ENCODE data around the gene OBP2A.
"Not testable (repeated sequence)": the region's sequence is repeated elsewhere in the genome, so short reads cannot be mapped to it uniquely, and the experiment has no call there.

The OBP2A gene, protein sequence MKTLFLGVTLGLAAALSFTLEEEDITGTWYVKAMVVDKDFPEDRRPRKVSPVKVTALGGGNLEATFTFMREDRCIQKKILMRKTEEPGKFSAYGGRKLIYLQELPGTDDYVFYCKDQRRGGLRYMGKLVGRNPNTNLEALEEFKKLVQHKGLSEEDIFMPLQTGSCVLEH

DNA sequence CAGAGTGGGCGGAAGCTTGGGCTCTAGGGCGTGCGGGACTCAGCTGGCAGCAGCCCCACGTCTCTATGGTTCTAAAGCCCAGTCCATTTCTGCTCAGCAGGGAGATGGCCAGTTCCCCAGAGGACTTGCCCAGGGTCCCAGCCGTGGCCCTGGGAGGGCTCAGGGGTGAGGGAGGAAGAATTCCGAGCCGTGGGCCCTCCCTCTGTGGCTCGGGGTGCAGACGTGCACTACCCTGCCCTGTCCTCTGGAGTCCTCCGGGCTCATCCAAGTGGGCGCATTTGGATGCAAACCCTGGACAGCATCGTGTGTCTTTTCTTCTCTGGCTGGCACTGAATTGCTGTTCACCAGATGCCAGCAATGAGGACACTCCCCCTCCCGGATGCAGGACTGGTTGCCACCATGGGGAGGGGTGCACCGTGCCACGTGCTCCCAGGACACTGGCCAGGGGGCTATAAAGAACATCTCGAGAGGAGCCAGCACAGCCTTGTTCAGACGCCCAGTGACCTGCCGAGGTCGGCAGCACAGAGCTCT, at the start of gene OBP2A:
Gene OBP2A (plus strand): TSS at position 481 of the 531 bp plus-strand sequence. CDS start 55 bp downstream, outside the sequence.
- DNase-seq = not testable (repeated sequence)

DNA sequence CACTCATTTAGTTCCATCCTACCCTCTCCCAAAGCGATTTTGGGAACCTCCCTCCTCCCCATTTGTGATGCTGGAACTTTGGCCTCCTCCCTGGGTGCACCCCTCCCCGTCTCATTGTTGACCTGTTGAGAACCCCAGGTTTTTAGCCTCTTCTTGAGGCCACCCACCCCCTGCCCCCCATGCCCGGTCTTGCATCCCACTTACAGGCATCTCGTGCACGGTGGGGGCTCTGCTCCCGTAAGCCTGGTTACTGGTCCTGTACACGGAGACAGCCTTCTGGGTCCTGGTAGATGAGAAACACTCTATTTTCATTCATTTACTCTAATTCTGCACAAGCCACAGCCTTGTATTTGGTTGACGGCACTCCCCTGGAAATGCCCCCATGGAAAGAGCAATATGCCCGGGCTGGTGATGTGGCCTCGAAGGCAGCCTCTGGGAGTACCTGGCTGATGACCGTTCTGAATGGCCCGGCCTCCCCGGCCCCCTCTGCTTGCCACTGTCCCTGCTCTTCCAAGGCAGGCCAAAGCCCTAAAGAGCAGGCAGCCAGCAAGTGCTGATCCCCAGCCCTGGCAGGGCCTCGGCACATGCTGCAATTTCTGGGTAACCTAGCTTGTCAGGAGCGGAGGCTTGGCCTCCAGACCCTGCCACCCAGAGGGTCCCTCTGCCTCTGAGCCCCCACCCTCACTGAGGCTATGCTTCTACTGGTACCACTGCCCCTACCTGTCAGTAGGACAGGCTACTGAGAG, 47.4 kb upstream of the OBP2A start:
- no peak for DNase-seq

DNA sequence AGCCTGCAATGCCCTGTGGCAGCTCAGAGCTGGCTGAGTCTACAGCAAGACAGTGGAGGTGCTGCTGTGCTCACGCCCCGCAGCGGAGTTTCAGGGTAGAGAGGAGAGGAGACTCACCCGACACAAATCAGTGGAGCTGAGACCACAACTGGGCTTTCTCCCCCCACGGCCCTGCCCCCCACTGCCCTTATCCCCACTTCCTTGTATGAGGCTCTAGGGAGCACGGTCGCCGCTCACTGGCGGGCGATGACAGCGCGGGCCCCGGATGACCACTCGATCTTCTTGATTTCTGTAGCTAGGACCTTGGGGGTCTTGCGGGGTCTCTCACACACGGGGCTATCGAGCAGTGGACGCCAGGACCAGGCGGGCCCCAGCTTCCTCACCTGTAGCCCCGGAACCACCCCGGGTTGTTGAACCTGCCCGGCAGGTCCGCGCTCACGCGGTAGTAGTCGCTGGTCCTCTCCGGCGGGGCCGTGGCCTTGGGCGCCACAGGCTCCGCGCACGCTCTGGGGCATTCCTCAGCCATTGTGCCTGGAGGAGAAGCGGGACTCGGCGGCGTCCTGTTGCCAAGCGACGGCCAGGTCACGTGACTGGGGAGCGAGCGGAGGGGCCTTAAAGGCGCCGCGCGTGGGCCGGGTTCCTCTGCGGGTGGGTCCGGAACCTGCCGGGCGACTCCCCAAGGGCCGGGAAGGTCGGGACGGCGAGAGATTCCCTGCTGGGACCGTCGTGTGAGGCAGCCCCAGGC, 46.4 kb upstream of the OBP2A start:
- DNase-seq = peak; percentile 71

DNA sequence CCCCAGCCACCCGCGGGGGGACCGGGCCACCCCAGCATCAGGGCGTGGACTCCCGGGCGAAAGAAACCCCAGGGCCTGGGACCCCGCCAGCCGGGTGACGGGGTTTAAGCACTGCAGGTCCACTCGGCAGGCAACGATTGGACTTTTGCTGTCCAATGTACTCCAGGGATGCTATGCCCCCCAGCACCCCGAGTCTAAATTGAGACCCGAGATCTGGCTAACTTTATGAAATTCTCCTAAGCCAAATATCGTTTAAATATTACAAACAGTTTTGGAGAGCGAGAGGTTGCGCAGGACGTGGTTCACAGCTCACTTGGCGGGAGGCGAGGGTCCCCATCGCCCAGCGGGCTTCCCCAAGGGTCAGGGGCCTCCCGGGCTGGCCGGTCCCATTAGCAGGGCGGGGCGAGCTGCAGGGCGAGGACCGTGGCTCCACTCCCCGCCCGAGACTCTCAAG, 45.8 kb upstream of the OBP2A start:
- DNase-seq = no peak

DNA sequence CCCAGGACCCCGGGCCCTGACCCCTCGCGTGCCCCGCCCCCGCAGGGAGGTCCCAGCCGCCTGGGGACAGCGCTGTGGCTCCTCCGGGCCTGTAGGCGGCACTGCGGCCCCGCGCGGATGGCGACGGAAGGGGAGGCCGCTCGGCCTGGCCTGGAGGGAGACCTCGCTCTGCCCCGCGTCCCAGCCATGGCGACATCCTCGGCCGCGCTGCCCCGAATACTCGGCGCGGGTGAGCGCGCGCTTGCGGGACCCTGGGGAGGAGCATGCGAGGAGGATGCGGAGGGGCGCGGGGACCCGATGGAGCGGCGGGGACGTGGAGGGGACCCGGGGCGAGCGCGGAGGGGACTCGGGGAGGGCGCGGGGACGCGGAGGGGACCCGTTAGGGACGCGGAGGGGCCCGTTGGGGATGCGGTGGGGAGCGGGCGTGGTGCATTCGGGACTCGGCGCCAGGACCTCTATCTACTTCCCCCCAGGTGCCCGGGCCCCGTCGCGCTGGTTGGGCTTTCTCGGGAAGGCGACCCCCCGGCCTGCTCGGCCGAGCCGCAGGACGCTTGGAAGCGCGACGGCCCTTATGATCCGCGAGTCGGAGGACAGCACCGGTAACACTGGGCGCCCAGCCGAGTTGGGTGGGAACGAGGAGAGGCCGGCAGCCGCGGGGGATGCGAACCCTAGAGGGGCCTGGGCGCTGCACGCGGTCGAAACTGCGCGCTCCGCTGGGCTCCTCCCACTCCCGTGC, 45.2 kb upstream of the OBP2A start, which contains the start of gene MRPS2:
Gene MRPS2 (plus strand): TSS at position 158 of the 736 bp plus-strand sequence. CDS start 29 bp downstream, at position 187.
- peak; percentile 53 for DNase-seq

DNA sequence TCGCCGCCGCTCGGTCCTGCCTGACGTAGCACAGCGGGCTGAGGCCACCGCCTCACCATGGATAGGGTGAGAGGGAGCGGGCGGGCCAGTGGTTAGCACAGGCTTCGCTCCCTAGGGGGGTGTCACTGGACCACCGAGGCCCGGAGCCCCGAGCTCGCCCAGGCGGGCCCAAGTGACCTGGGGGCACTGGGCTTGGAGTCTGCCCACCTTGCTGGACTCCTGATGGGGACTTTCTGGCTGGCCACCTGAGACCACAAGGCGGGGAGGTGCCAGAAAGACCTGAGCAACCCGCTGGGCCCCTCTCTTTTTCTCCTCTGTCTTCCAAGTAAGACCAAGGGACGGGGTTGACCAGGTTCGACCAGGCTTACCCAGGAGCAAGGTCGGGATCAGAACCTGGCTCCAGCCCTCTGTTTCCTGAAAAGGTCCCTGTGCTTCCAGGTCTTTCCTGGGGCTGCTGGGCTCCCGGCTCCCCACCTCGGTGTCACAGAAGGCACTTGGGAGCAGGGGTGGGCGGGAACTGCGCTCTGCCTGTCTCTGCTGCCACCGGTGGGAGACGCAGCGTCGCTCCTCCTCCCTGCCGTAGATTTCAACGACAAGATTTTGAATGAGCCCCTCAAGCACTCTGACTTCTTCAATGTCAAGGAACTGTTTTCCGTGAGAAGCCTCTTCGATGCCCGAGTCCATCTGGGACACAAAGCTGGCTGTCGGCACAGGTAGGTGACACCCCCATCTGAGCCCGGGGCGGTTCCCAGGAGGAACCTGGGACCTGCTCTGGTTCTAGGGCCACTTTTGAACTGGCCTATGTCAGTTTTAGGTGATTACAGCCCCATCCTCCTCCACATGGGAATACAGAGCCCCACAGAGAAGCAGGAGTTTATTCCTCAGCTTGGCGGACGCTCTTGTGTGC, 44.4 kb upstream of the OBP2A start:
- no peak for DNase-seq

DNA sequence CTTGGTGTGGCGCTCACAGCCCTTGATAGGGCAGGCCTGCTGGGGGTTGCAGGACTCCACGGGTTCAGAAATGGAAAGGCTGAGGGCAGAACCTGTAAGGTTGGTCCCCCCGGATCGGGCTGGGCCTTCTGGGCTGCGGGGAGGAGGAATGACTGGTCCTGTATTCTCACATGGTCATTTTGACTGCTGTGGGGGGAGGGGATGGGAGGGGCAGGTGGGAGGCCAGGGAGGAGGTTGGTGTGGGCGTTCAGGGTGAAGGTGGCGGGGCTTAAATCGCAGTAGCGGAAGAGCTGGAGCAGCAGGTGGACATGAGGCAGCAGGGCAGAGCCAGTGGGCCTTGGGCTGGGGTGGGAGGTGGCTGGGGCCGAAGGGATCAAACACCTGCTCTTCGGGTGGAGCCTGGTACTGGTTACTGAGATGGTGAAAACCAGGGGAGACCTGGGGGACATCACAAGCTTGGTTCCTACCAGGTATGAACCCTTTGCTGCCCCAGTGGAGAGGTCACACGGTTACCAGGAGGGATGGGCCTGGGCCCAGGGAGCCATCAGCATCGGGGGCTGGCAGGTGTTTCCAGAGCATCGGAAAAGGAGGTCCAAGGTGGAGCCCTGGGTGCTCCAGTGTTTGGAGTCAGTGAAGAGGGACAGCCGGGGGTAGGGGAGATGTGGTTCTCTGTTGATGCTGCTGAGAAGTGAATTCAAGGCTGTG, 43.6 kb upstream of the OBP2A start:
- DNase-seq = no peak

DNA sequence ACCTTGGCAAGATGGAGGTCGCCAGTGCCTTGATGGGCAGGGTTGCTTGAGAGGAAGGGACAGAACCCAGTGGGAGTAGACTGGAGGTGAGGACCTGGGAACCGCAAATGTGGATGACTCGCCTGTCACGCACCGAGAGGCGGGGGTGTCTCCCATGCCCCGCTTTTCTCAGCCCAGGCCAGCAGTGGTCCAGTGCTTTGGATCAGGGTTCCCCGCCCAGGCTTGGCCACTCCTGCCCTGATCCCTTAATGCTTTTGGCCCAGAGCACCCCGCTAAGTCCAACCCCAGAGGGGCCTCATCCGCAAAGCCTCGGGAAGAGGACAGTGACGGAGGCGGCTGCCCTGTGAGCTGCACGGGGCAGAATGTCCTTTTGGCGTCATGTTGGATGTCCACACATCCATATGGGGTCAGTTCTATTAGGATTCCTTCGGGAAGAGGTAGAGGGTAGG, 43.0 kb upstream of the OBP2A start:
- no peak for DNase-seq

DNA sequence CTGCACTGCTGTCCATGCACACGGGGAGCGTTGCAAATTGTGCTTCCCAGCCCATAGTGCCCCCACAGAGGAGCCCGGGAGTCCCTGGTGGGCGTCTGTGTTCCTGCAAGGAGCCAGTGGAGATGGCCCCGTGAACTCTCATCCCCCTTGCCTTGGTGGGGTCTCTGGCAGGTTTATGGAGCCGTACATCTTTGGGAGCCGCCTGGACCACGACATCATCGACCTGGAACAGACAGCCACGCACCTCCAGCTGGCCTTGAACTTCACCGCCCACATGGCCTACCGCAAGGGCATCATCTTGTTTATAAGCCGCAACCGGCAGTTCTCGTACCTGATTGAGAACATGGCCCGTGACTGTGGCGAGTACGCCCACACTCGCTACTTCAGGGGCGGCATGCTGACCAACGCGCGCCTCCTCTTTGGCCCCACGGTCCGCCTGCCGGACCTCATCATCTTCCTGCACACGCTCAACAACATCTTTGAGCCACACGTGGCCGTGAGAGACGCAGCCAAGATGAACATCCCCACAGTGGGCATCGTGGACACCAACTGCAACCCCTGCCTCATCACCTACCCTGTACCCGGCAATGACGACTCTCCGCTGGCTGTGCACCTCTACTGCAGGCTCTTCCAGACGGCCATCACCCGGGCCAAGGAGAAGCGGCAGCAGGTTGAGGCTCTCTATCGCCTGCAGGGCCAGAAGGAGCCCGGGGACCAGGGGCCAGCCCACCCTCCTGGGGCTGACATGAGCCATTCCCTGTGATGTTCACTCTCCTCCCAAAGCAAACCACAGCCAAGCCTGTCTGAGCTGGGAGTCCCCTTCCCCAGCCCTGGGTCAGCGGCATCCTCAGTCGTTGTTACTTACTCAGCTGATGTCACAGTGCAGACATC, 42.3 kb upstream of the OBP2A start:
- DNase-seq = no peak

DNA sequence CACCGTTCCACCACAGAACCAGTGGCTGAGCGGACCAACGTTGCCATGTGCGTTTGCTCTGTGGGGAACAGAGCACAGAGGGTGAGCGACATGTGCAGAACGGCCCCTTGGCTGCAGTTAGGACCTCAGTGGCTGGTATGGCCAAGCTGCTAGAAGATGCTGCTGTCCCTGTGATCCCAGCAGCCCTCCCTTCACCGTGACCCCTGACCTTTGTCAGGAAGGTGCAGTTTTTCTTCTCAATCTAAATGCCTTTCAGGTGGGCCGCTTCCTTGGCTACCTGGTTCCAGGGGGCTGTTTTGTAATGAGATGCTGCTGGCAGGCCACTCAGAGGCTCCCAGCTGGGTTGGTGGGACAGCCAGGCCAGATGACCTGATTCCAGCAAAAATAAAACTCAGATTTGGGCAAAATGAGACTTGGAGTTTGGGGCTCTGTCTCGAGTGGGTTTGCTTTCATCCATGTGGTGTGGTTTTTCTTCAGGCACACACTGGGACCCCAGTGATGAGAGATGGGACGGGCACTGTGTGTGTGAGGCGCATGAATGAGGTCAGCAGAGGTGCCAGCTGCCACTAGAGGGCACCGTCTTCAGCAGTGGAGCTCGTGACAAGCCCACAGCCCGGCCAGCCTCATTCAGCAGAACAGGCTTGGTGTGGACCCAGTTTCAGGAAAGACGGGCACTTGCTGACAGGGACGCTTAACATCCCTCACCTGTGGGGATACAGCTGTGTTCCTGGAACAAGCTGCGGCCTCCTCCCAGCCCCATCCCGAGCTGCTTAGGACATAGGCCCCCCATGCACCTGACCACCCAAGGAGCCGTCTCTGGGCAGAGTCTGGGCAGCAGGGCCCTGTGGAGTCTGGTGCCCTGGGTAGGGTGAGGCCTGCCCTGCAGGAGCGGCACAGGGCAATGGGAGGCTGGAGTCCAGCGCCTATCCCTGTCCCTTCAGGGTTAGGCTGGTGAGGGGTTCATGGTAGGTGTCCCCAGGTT, 41.4 kb upstream of the OBP2A start:
- peak; percentile 24 for DNase-seq

DNA sequence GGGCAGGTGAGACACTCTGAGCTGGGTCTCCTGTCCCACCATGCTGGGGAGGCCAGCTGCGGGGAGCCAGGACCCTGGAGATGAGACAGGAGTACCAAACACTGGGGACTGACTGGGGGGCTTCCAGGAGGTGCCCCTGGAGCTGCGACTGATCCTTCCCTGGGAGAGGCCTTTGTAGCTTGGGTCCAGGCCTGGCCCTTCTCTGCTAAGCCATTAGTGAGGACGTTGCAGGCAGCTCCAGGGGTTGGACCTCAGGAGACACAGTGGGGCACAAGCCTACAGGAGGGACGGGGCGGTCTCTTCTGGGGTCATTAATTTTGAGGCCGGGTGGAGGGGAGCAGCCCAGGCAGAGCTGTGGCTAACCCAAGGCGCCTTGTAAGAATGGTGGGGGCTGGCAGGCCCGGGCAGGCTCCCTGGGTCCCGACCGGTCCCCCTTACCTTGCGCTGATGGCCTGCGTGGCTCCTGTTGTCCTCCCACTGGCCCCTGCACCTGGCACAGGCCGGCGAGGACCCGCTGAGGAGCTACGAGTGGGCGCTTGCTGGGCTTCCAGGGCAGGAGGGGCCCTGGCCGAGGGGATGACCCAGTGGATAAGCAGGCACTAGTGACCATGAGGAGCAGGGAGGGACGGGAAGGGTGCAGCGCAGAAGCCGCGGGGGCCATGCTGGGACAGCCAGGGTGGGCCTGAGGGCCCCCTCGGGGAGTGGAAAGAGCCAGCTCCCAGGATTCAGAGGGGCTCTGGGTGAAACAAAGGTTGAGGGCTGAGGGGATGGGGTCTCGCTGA, 40.3 kb upstream of the OBP2A start:
- DNase-seq = no peak

DNA sequence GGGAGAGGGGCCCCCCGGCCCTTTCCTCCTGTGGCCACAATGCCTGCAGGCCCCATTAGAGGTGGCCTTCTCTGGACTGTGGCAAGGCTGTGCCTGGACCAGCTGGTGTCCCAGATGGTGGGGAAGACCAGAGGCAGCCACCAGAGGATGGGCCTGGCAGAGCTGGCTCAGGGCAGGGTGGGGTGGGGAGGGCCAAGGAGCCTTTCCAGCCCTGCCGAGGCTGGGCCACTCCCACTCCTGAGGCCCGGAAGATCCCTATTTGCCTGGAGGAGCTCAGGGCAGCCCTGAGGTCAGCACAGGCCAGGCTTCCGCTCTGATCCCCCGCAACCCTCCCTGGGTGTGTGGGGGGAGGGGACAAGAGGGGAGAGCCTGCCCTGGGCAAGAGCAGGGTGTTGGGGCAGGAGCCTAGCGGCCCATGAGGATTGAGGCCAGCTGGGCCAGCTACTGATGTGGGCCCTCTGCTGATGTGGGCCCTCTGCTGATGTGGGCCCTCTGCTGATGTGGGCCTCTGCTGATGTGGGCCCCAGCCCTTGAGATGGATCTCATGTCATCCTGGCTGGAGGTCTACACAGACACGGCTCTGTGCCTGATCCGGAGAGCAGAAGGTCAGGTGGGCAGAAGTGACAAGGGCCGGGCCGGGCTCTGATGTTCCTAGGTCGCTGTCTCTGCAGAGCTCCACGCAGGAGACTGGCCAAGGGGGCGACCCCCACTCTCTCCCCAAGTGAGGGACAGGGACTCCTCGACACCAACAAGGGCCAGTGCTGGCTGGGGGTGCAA, 39.4 kb upstream of the OBP2A start:
- DNase-seq = no peak

DNA sequence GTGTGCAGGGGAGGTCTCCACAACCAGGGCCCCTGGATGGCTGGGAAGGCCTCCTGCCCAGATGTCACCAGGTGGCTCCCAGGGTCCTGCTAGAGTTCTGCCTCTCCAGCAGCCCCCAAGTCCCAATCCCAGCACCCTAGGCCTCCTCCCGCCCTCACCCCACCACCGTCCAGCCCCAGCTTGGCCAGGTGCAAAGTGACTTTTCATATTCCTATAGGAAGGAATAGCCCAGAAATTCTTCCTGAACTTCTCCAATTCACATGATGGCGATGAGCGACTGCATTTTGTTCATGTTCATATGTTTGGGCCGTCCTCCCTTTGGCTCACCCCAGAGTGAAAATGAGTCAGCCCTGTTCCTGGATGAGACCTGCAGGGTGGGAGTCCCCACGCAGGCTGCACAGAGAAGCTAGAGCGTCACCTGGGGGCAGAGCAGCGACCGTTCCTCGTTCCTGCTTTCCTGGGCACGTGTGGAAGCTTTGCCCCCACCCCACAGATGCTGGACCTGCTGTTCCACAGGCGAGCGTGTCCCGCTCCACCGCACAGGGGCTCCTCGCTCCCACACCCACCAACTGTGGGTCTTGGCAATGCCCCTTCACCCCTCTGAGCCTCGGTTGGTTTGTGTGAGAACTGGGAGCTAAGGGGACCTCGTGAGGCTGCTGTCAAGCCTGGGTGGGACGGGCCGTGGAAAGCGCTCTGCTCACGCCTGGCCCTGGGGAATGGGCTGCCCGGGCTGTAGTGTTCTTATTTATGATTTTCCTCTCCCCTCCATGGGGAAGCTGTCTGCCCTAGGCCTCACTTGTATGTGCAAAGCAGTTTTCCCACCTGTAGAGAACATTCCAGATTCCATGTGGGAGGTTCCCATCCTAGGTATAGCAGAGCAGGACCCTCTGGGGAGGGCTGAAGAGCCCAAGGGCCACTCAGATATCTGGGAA, 38.6 kb upstream of the OBP2A start:
- DNase-seq = no peak

DNA sequence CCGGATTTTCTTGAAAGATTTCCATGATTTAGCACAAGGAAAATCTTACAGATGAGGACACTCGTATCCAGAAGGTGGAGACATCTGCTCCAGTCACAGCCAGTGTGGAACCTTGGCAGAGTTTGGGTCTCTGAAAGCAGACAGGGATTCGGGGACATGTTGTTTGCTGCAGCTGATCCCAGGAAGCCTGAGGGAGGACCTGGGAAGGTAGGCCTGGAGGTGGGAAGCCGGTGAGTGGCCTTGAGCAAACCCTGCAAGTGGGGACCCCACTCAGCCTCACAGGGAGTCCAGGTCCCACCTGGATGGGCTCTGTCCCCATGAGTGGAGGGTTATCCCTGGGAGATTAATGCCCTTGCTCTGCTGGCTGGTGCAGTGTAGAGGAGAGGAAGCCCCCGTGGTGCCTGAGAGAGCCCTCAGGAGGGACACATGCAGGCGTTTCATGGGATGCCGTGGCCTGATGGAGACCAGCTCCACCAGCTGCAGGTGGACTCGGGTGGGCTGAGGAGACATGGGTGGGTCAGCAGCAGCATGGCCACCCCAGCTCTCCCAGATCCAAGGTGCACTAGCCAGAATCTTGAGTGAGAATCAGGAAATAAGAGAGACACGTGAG, 37.6 kb upstream of the OBP2A start:
- DNase-seq = no peak

DNA sequence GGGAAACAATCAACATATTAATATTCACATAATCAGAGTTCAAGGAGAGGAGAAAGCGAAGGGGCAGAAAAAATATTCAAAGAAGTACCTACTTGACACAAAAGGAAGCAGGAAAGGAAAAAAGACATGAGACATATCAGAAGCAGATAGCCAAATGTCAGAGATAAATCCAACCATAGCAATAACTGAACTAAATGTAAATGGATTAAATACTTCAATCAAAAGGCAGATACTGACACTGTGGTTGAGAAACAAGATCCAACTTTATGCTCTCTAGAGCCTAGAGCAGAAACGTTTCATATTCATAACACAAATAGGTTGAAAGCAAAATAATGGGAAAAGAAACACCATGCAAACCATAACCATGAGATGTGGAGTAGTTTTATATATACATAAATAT, 36.5 kb upstream of the OBP2A start:
- DNase-seq = no peak

Data from kidney glomerular epithelial cell (primary cell).